HepG2 (cell line): ENCODE measurements around the gene AK6. TPM values are rescaled to one million over a fixed set of nuclear protein-coding genes. Genes with fewer than 3 reads are reported as not detected.
A peak's percentile ranks its signal among the peaks of the same experiment; 100 is the strongest.

Experiments
- BRF2 ChIP-seq: sonication (generic); formaldehyde crosslinking; IDR thresholded peaks from 2 replicates; pipeline ENCODE4 v1.8.1; 2022; ENCODE audit warnings: mild to moderate bottlenecking, missing genetic modification reagents
- CBX1 ChIP-seq: IDR thresholded peaks from one replicate; pipeline ENCODE4 v1.6.1; 2016; ENCODE audit warnings: antibody characterized with exemption, low read depth
- CEBPG ChIP-seq: IDR thresholded peaks from 2 replicates; pipeline ENCODE4 v1.6.1; 2016
- ELK4 ChIP-seq: sonication (generic); formaldehyde crosslinking; IDR thresholded peaks from 2 replicates; pipeline ENCODE4 v1.9.0; 2021; ENCODE audit warnings: missing genetic modification reagents, borderline replicate concordance
- JUNB ChIP-seq: sonication (generic); formaldehyde crosslinking; IDR thresholded peaks from 2 replicates; pipeline ENCODE4 v1.8.0; 2022; ENCODE audit warnings: missing genetic modification reagents, mild to moderate bottlenecking, borderline replicate concordance
- KAT7 ChIP-seq: IDR thresholded peaks from 2 replicates; pipeline ENCODE4 v1.6.1; 2018; ENCODE audit warnings: borderline replicate concordance, missing compliant biosample characterization
- KLF6 ChIP-seq: IDR thresholded peaks from 2 replicates; pipeline ENCODE4 v1.8.0; 2016; ENCODE audit warnings: missing biosample characterization, missing genetic modification reagents
- KLF9 ChIP-seq: IDR thresholded peaks from 2 replicates; pipeline ENCODE4 v1.6.1; 2016; ENCODE audit warnings: low read depth
- MYC ChIP-seq: sonication (generic); formaldehyde crosslinking; IDR thresholded peaks from 2 replicates; pipeline ENCODE4 v1.9.0; 2021; ENCODE audit warnings: missing genetic modification reagents, borderline replicate concordance
- PCBP2 ChIP-seq: fragments of 200-400 bp; formaldehyde crosslinking; optimal IDR thresholded peaks from 2 replicates; pipeline ENCODE3; 2018; ENCODE audit warnings: low read length, low read depth; ENCODE audit not compliant: poor library complexity, severe bottlenecking
- PRDM15 ChIP-seq: sonication (generic); formaldehyde crosslinking; IDR thresholded peaks from 2 replicates; pipeline ENCODE4 v1.4.0; 2020; ENCODE audit warnings: missing genetic modification reagents
- PRDM4 ChIP-seq: sonication (generic); formaldehyde crosslinking; IDR thresholded peaks from 2 replicates; pipeline ENCODE4 v1.9.0; 2021; ENCODE audit warnings: missing genetic modification reagents, borderline replicate concordance
- RBAK ChIP-seq: sonication (generic); formaldehyde crosslinking; IDR thresholded peaks from 2 replicates; pipeline ENCODE4 v1.5.1; 2020; ENCODE audit warnings: mild to moderate bottlenecking, missing genetic modification reagents
- THAP7 ChIP-seq: sonication (generic); formaldehyde crosslinking; IDR thresholded peaks from 2 replicates; pipeline ENCODE4 v1.8.1; 2023; ENCODE audit warnings: mild to moderate bottlenecking, missing genetic modification reagents
- ZFY ChIP-seq: sonication (generic); formaldehyde crosslinking; IDR thresholded peaks from 2 replicates; pipeline ENCODE4 v1.4.0; 2020; ENCODE audit warnings: missing genetic modification reagents
- ZNF205 ChIP-seq: IDR thresholded peaks from 2 replicates; pipeline ENCODE4 v1.6.1; 2018; ENCODE audit warnings: missing biosample characterization, missing genetic modification reagents
- ZNF264 ChIP-seq: sonication (generic); formaldehyde crosslinking; IDR thresholded peaks from 2 replicates; pipeline ENCODE4 v1.4.0; 2020; ENCODE audit warnings: missing genetic modification reagents
- ZNF546 ChIP-seq: sonication (generic); formaldehyde crosslinking; conservative IDR thresholded peaks from 2 replicates; pipeline ENCODE4 v1.8.1; 2023; ENCODE audit warnings: mild to moderate bottlenecking, missing genetic modification reagents
- ZNF614 ChIP-seq: IDR thresholded peaks from 2 replicates; pipeline ENCODE4 v1.6.1; 2018; ENCODE audit warnings: missing biosample characterization, missing genetic modification reagents, inconsistent platforms, borderline replicate concordance
- ZNF841 ChIP-seq: sonication (generic); formaldehyde crosslinking; IDR thresholded peaks from 2 replicates; pipeline ENCODE4 v1.8.1; 2023; ENCODE audit warnings: missing genetic modification reagents, borderline replicate concordance
- polyA plus RNA-seq, 8 experiments: library from polyadenylated mRNA; depleted of rRNA in 3 of 8; stranded (reverse) in 7 of 8; unstranded in 1 of 8; fragments of >200 nt; fragmentation: Illumina TruSeq in 4 of 8; extraction: Trizol in 4 of 8; gene quantifications; 2 replicates each; pipeline versions ENCODE4 v1.2.1 to v1.2.3, GENCODE V29; 2011 to 2016; ENCODE audit warnings: low read depth in 4 of 8, missing spikeins in 1 of 8, mixed read lengths in 1 of 8; ENCODE audit not compliant: insufficient read depth in 1 of 8
- total RNA-seq, 5 experiments: library from RNA; depleted of rRNA; stranded (reverse); fragments of >200 nt; fragmentation: Illumina TruSeq; extraction: Trizol; gene quantifications; 2 replicates each; pipeline ENCODE4 v1.2.3, GENCODE V29; 2016; ENCODE audit warnings: low read depth in 1 of 5

The AK6 gene
- total and polyA plus RNA-seq, 2 of the 13 experiments (the other 11 are each of a cell fraction or from before 2014, with no cell fraction given), result 31.1 to 77.2 TPM

- TF ChIP-seq JUNB (no peak), THAP7 (CRISPR knock-in tag) (peak; percentile 39; the same call in 1 of the 2 replicates), ZFY (CRISPR knock-in tag) (peak; percentile 92), PRDM15 (peak; percentile 63; the same call in 1 of the 2 replicates), ZNF546 (CRISPR knock-in tag) (0 out of 2 replicates have a peak, but pooled peaks have one; percentile 14), ZNF264 (CRISPR knock-in tag) (no peak; the same call in 1 of the 2 replicates), ELK4 (no peak), MYC (CRISPR knock-in tag) (peak; percentile 97), PRDM4 (CRISPR knock-in tag) (no peak), KLF9 (peak; percentile 76; the same call in 1 of the 2 replicates), CBX1 (peak; percentile 52), KLF6 (CRISPR knock-in tag) (peak; percentile 94; the same call in 1 of the 2 replicates), ZNF614 (CRISPR knock-in tag) (no peak), PCBP2 (no peak), KAT7 (CRISPR knock-in tag) (peak; percentile 33; the same call in 1 of the 2 replicates), BRF2 (CRISPR knock-in tag) (no peak), ZNF205 (0 out of 2 replicates have a peak, but pooled peaks have one; percentile 35), RBAK (no peak), ZNF841 (no peak), CEBPG (CRISPR knock-in tag) (no peak; the same call in 1 of the 2 replicates)
These were observed at the start of gene AK6, which contains the start of the genes RAD17 and TAF9 (continued) for GRCh38 chr5:69369340-69370121.
